CD14-positive monocyte (primary cell): ENCODE results near the gene RHOD. TPM values are rescaled to one million over a fixed set of nuclear protein-coding genes. Genes with fewer than 3 reads are reported as not detected.

ENCODE experiments used
- DNase-seq, 3 donors: peaks; one replicate each; pipeline ENCODE4 v3.0.0-alpha.2; 2011 to 2022
- H2AFZ ChIP-seq: 2 replicates; pipeline ENCODE4 v1.6.0; 2012; ENCODE audit warnings: mild to moderate bottlenecking, low read depth, low read length, inconsistent platforms; ENCODE audit not compliant: insufficient read depth, poor library complexity, severe bottlenecking
- H3K27ac ChIP-seq, 2 donors: 1 replicate in 1 of 2; 2 replicates in 1 of 2; pipeline ENCODE4 v1.5.1; 2012 to 2013; ENCODE audit warnings: low read length in 2 of 2, control low read depth in 1 of 2, inconsistent platforms in 1 of 2, low read depth in 1 of 2, mild to moderate bottlenecking in 1 of 2
- H3K27me3 ChIP-seq, 2 donors: one replicate each; pipeline versions ENCODE4 v1.6.0 to v1.6.1; 2011 to 2013; ENCODE audit warnings: low read length in 2 of 2; ENCODE audit not compliant: control insufficient read depth in 2 of 2, insufficient read depth in 2 of 2
- H3K36me3 ChIP-seq, 2 donors: replicated peaks in 1 of 2; 1 replicate in 1 of 2; 2 replicates in 1 of 2; pipeline versions ENCODE4 v1.5.1 to v1.6.1; 2012 to 2013; ENCODE audit warnings: low read length in 2 of 2, control low read depth in 1 of 2, inconsistent platforms in 1 of 2, mild to moderate bottlenecking in 1 of 2; ENCODE audit not compliant: insufficient read depth in 2 of 2, control insufficient read depth in 1 of 2
- H3K4me1 ChIP-seq, 2 donors: 1 replicate in 1 of 2; 2 replicates in 1 of 2; pipeline versions ENCODE4 v1.5.1 to v1.6.1; 2012 to 2013; ENCODE audit warnings: low read length in 2 of 2, control low read depth in 1 of 2, inconsistent platforms in 1 of 2, mild to moderate bottlenecking in 1 of 2, moderate library complexity in 1 of 2; ENCODE audit not compliant: insufficient read depth in 2 of 2, control insufficient read depth in 1 of 2
- H3K4me2 ChIP-seq: replicated peaks from 2 replicates; pipeline ENCODE3; 2012; ENCODE audit warnings: low read length, moderate library complexity, mild to moderate bottlenecking; ENCODE audit not compliant: poor library complexity, severe bottlenecking; ENCODE audit errors: extremely low read depth
- H3K4me3 ChIP-seq, 3 experiments: fragments of 200-600 bp in 1 of 3; sonication (generic) in 1 of 3; replicated peaks in 1 of 3; 1 replicate in 2 of 3; 2 replicates in 1 of 3; pipeline ENCODE4 v1.5.1; 2011 to 2013; ENCODE audit warnings: low read length in 3 of 3, mild to moderate bottlenecking in 3 of 3, control low read depth in 2 of 3, low read depth in 2 of 3, inconsistent platforms in 1 of 3, moderate library complexity in 1 of 3
- H3K79me2 ChIP-seq: 2 replicates; pipeline ENCODE4 v1.6.0; 2012; ENCODE audit warnings: mild to moderate bottlenecking, control low read depth, inconsistent platforms, low read length, moderate library complexity; ENCODE audit not compliant: insufficient read depth
- H3K9ac ChIP-seq: 2 replicates; pipeline ENCODE4 v1.6.0; 2017; ENCODE audit warnings: low read length, mild to moderate bottlenecking; ENCODE audit not compliant: insufficient read depth, poor library complexity, severe bottlenecking
- H3K9me3 ChIP-seq, 2 donors: replicated peaks in 1 of 2; 1 replicate in 1 of 2; 2 replicates in 1 of 2; pipeline versions ENCODE4 v1.5.1 to v1.6.1; 2012 to 2013; ENCODE audit warnings: low read length in 2 of 2, control low read depth in 1 of 2; ENCODE audit not compliant: control insufficient read depth in 1 of 2, insufficient read depth in 1 of 2
- H4K20me1 ChIP-seq: 2 replicates; pipeline ENCODE4 v1.6.0; 2012; ENCODE audit warnings: mild to moderate bottlenecking, low read length, control low read depth, moderate library complexity; ENCODE audit not compliant: insufficient read depth
- H3K27ac Mint-ChIP-seq, 7 donors: one replicate each; pipeline ENCODE4 v1.8.0; 2020; ENCODE audit warnings: mild to moderate bottlenecking in 7 of 7, mixed read lengths in 7 of 7, moderate library complexity in 6 of 7, inconsistent platforms in 2 of 7
- H3K27me3 Mint-ChIP-seq, 3 donors: one replicate each; pipeline ENCODE4 v1.8.0; 2021 to 2022; ENCODE audit warnings: low read depth in 3 of 3, mild to moderate bottlenecking in 3 of 3, mixed read lengths in 3 of 3, moderate library complexity in 3 of 3, inconsistent platforms in 1 of 3
- H3K36me3 Mint-ChIP-seq, 2 donors: one replicate each; pipeline ENCODE4 v1.8.0; 2020; ENCODE audit warnings: mixed read lengths in 2 of 2, inconsistent platforms in 1 of 2, mild to moderate bottlenecking in 1 of 2
- H3K4me1 Mint-ChIP-seq: one replicate; pipeline ENCODE4 v1.8.0; 2020; ENCODE audit warnings: mild to moderate bottlenecking, mixed read lengths
- H3K4me3 Mint-ChIP-seq, 2 donors: one replicate each; pipeline ENCODE4 v1.8.0; 2020; ENCODE audit warnings: mild to moderate bottlenecking in 2 of 2, mixed read lengths in 2 of 2, moderate library complexity in 1 of 2
- H3K9me3 Mint-ChIP-seq, 7 donors: one replicate each; pipeline ENCODE4 v1.8.0; 2020 to 2022; ENCODE audit warnings: mixed read lengths in 7 of 7, mild to moderate bottlenecking in 6 of 7, moderate library complexity in 6 of 7, inconsistent platforms in 2 of 7
- CTCF ChIP-seq: fragments of 200-600 bp; IDR thresholded peaks from one replicate; pipeline ENCODE4 v1.8.0; 2022; ENCODE audit warnings: antibody characterized with exemption, mild to moderate bottlenecking
- WGBS: methylation state at CpG from one replicate; pipeline ENCODE4 v1.1.5; 2013; ENCODE audit warnings: missing lambda C conversion rate; ENCODE audit not compliant: insufficient coverage; 5-methylcytosine and 5-hydroxymethylcytosine counted together
- intact Hi-C, 2 donors: fragments of 100-400 bp; cut with micrococcal nuclease; formaldehyde crosslinking; loops; one replicate each; pipeline versions ENCODE4 v1.15.0 to v1.15.1; 2023
- polyA plus RNA-seq, 3 donors: library from polyadenylated mRNA; depleted of rRNA in 1 of 3; unstranded in 2 of 3; stranded (reverse) in 1 of 3; fragments of 300-500 nt in 2 of 3; fragments of >200 nt in 1 of 3; fragmentation: Illumina TruSeq in 2 of 3; gene quantifications; 1 replicate in 2 of 3; 2 replicates in 1 of 3; pipeline ENCODE4 v1.2.3, GENCODE V29; 2012 to 2021

RHOD gene
- polyA plus RNA-seq, 3 donors = not detected

GRCh38 chr11:67117672-67118180 is 61.1 kb downstream of the RHOD start:
- Mint-ChIP-seq H3K27me3 (peaks cover 0 to 2% (median 0%) of the 10 kb centered on the region in 3 donors), H3K4me1 (peaks cover 45% of the 10 kb centered on the region), H3K27ac (peak overlapping the region in 6 of 7 donors; percentile 18 to 84 (median 60)), H3K36me3 (peaks cover 0 to 5% of the 10 kb centered on the region in 2 donors), H3K4me3 (peak overlapping the region; percentile 72 to 79), H3K9me3 (no peaks in the 10 kb centered on the region)
- Histone ChIP-seq H3K36me3 (no peaks in the 10 kb centered on the region), H2AFZ (peak overlapping the region; percentile 86), H3K4me3 (peak overlapping the region; percentile 19 to 72 (median 33)), H3K27ac (peak overlapping the region in 1 of 2 donors; percentile 78), H3K9ac (peak overlapping the region; percentile 81), H4K20me1 (peaks cover 25% of the 10 kb centered on the region), H3K27me3 (no peaks in the 10 kb centered on the region), H3K9me3 (no peaks in the 10 kb centered on the region), H3K79me2 (peaks cover 42% of the 10 kb centered on the region), H3K4me2 (peak overlapping the region; percentile 85), H3K4me1 (peaks cover 57 to 66% of the 10 kb centered on the region in 2 donors)
- TF ChIP-seq CTCF = no peak
- 1% methylated on average over 65 of the region's 65 CpGs for WGBS
- intact Hi-C loops = no loop called here
- DNase-seq = peak in 2 of 3 donors; percentile 16 to 48

GRCh38 chr11:67118181-67118766 is 61.6 kb downstream of the RHOD start:
- Histone ChIP-seq H3K9me3 (no peaks in the 10 kb centered on the region), H3K9ac (peak overlapping the region; percentile 81), H3K27ac (peak overlapping the region; percentile 71 to 78), H3K27me3 (no peaks in the 10 kb centered on the region), H3K4me2 (peak overlapping the region; percentile 85), H3K79me2 (peaks cover 48% of the 10 kb centered on the region), H3K4me1 (peaks cover 58 to 67% of the 10 kb centered on the region in 2 donors), H4K20me1 (peaks cover 31% of the 10 kb centered on the region), H2AFZ (peak overlapping the region; percentile 86), H3K4me3 (peak overlapping the region; percentile 47 to 69 (median 68)), H3K36me3 (peaks cover 2 to 4% of the 10 kb centered on the region in 2 donors)
- H3K27ac Mint-ChIP-seq = peak overlapping the region in 6 of 7 donors; percentile 31 to 96 (median 84)
- intact Hi-C loops = no loop called here
- no peak for DNase-seq
- H3K4me1 Mint-ChIP-seq = peaks cover 49% of the 10 kb centered on the region
- H3K27me3 Mint-ChIP-seq = peaks cover 0 to 2% (median 0%) of the 10 kb centered on the region in 3 donors
- H3K36me3 Mint-ChIP-seq = peaks cover 2 to 11% of the 10 kb centered on the region in 2 donors
- WGBS = under 1% methylated on average over 57 of the region's 59 CpGs
- TF ChIP-seq CTCF = no peak
- H3K4me3 Mint-ChIP-seq = peak overlapping the region; percentile 57 to 64
- no peaks in the 10 kb centered on the region for H3K9me3 Mint-ChIP-seq
